ENCODE measurements around the gene MAPK1. TPM values are rescaled to one million over a fixed set of nuclear protein-coding genes. Genes with fewer than 3 reads are reported as not detected.

MAPK1 gene
- total RNA-seq, 1 experiment from 2014 or later = 87.4 TPM

DNA sequence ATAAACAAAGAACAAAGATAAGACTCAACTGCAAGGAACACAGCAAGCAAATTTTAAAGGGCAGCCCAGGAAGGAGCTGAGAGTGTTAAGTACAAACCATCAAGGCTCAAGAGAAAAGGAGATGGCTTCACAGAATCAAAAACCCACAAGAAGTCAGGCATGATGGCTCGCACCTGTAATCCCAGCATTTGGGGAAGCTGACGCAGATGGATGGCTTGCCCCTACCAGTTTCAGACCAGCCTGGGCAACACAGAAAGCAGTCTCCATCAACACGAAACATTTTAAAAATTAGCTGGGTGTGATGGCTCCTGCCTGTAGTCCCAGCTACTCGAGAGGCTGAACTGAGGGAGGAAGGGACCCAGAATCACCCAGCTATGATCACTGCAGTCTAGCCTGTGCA lies 32.6 kb downstream of the MAPK1 start:
- Mint-ChIP-seq H3K4me3 (no peak overlapping the region), H3K9me3 (no peaks in the 10 kb centered on the region), H3K36me3 (0 out of 2 replicates have a peak, but pooled peaks cover 2% of the 10 kb centered on the region), H3K27ac (peak overlapping the region; percentile 11; the same call in 1 of the 2 replicates), H3K27me3 (ENCODE audit: low read depth) (no peaks in the 10 kb centered on the region), H3K4me1 (peaks cover 47% of the 10 kb centered on the region)
- ChIA-PET CTCF (interaction anchor here (0.8 to 2.1 kb wide), 4 partner anchors 86 to 121 kb away, joined by 3 to 7 read pairs (median 3); no protein-coding TSS in a partner anchor), POLR2A (no interaction called here)
- DNase-seq (ENCODE audit: low spot score) (no peak), ATAC-seq (no peak)
- no peak for TF ChIP-seq EMX1 (CRISPR knock-in tag; IDR thresholded peaks at IDR 0.05)

GRCh38 chr22:21832291-21833290 lies 34.9 kb downstream of the MAPK1 start:
- Mint-ChIP-seq H3K36me3 (no peaks in the 10 kb centered on the region), H3K4me3 (no peak overlapping the region), H3K9me3 (no peaks in the 10 kb centered on the region), H3K4me1 (peaks cover 45% of the 10 kb centered on the region), H3K27me3 (ENCODE audit: low read depth) (no peaks in the 10 kb centered on the region), H3K27ac (no peak overlapping the region; the same call in 1 of the 2 replicates)
- no peak for ATAC-seq
- CTCF ChIA-PET = no interaction called here
- TF ChIP-seq, protein P1, sequence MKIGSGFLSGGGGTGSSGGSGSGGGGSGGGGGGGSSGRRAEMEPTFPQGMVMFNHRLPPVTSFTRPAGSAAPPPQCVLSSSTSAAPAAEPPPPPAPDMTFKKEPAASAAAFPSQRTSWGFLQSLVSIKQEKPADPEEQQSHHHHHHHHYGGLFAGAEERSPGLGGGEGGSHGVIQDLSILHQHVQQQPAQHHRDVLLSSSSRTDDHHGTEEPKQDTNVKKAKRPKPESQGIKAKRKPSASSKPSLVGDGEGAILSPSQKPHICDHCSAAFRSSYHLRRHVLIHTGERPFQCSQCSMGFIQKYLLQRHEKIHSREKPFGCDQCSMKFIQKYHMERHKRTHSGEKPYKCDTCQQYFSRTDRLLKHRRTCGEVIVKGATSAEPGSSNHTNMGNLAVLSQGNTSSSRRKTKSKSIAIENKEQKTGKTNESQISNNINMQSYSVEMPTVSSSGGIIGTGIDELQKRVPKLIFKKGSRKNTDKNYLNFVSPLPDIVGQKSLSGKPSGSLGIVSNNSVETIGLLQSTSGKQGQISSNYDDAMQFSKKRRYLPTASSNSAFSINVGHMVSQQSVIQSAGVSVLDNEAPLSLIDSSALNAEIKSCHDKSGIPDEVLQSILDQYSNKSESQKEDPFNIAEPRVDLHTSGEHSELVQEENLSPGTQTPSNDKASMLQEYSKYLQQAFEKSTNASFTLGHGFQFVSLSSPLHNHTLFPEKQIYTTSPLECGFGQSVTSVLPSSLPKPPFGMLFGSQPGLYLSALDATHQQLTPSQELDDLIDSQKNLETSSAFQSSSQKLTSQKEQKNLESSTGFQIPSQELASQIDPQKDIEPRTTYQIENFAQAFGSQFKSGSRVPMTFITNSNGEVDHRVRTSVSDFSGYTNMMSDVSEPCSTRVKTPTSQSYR (CRISPR knock-in tag; IDR thresholded peaks at IDR 0.05) = no peak
- no peak for TF ChIP-seq NR3C1 (CRISPR knock-in tag; conservative IDR thresholded peaks at IDR 0.05; ENCODE audit: low read depth)
- no peak for TF ChIP-seq ATF3 (CRISPR knock-in tag; conservative IDR thresholded peaks at IDR 0.05)
- no peak for TF ChIP-seq JAZF1 (CRISPR knock-in tag; IDR thresholded peaks at IDR 0.05)
- TF ChIP-seq, protein P2, sequence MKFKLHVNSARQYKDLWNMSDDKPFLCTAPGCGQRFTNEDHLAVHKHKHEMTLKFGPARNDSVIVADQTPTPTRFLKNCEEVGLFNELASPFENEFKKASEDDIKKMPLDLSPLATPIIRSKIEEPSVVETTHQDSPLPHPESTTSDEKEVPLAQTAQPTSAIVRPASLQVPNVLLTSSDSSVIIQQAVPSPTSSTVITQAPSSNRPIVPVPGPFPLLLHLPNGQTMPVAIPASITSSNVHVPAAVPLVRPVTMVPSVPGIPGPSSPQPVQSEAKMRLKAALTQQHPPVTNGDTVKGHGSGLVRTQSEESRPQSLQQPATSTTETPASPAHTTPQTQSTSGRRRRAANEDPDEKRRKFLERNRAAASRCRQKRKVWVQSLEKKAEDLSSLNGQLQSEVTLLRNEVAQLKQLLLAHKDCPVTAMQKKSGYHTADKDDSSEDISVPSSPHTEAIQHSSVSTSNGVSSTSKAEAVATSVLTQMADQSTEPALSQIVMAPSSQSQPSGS (CRISPR knock-in tag; IDR thresholded peaks at IDR 0.05; ENCODE audit: borderline replicate concordance, low read depth) = no peak
- no peak for TF ChIP-seq FOXP1 (CRISPR knock-in tag; IDR thresholded peaks at IDR 0.05; ENCODE audit: borderline replicate concordance)
- TF ChIP-seq CREB1 (CRISPR knock-in tag; IDR thresholded peaks at IDR 0.05) = no peak
- no peak for TF ChIP-seq ESRRA (CRISPR knock-in tag; IDR thresholded peaks at IDR 0.05; ENCODE audit: borderline replicate concordance)
- no peak for TF ChIP-seq STAT6 (CRISPR knock-in tag; conservative IDR thresholded peaks at IDR 0.05; ENCODE audit: low read depth)
- DNase-seq (ENCODE audit: low spot score) = no peak
- POLR2A ChIA-PET = interaction anchor here (0.6 kb wide), 1 partner anchor 47 kb away, joined by 5 read pairs; no protein-coding TSS in a partner anchor

- DNase-seq (ENCODE audit: low spot score) = no peak
- ChIA-PET CTCF (interaction anchor here (0.6 kb wide), 1 partner anchor 199 kb away, joined by 5 read pairs; no protein-coding TSS in a partner anchor), POLR2A (no interaction called here)
- no peak overlapping the region for H3K27ac Mint-ChIP-seq
- no peaks in the 10 kb centered on the region for H3K36me3 Mint-ChIP-seq
- TF ChIP-seq ZNF671 (CRISPR knock-in tag; IDR thresholded peaks at IDR 0.05) = no peak
- TF ChIP-seq, protein P3, sequence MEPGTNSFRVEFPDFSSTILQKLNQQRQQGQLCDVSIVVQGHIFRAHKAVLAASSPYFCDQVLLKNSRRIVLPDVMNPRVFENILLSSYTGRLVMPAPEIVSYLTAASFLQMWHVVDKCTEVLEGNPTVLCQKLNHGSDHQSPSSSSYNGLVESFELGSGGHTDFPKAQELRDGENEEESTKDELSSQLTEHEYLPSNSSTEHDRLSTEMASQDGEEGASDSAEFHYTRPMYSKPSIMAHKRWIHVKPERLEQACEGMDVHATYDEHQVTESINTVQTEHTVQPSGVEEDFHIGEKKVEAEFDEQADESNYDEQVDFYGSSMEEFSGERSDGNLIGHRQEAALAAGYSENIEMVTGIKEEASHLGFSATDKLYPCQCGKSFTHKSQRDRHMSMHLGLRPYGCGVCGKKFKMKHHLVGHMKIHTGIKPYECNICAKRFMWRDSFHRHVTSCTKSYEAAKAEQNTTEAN (CRISPR knock-in tag; IDR thresholded peaks at IDR 0.05) = no peak
- TF ChIP-seq, protein P4, sequence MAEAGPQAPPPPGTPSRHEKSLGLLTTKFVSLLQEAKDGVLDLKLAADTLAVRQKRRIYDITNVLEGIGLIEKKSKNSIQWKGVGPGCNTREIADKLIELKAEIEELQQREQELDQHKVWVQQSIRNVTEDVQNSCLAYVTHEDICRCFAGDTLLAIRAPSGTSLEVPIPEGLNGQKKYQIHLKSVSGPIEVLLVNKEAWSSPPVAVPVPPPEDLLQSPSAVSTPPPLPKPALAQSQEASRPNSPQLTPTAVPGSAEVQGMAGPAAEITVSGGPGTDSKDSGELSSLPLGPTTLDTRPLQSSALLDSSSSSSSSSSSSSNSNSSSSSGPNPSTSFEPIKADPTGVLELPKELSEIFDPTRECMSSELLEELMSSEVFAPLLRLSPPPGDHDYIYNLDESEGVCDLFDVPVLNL (CRISPR knock-in tag; IDR thresholded peaks at IDR 0.05; ENCODE audit: borderline replicate concordance, low read depth) = no peak
- no peak for TF ChIP-seq HMGA2 (CRISPR knock-in tag; IDR thresholded peaks at IDR 0.05)
- H3K9me3 Mint-ChIP-seq = no peaks in the 10 kb centered on the region
- H3K4me1 Mint-ChIP-seq = peaks cover 30% of the 10 kb centered on the region
- no peak overlapping the region for H3K4me3 Mint-ChIP-seq
- H3K27me3 Mint-ChIP-seq (ENCODE audit: low read depth) = no peaks in the 10 kb centered on the region
- no peak for ATAC-seq
Measured at GRCh38 chr22:21829523-21829922, 37.9 kb downstream of the MAPK1 start.
